ENCODE measurements around the gene BCO1.

Gene BCO1

GRCh38 chr16:81327447-81328196 is 89.1 kb downstream of the BCO1 start:
- TF ChIP-seq, protein P1, sequence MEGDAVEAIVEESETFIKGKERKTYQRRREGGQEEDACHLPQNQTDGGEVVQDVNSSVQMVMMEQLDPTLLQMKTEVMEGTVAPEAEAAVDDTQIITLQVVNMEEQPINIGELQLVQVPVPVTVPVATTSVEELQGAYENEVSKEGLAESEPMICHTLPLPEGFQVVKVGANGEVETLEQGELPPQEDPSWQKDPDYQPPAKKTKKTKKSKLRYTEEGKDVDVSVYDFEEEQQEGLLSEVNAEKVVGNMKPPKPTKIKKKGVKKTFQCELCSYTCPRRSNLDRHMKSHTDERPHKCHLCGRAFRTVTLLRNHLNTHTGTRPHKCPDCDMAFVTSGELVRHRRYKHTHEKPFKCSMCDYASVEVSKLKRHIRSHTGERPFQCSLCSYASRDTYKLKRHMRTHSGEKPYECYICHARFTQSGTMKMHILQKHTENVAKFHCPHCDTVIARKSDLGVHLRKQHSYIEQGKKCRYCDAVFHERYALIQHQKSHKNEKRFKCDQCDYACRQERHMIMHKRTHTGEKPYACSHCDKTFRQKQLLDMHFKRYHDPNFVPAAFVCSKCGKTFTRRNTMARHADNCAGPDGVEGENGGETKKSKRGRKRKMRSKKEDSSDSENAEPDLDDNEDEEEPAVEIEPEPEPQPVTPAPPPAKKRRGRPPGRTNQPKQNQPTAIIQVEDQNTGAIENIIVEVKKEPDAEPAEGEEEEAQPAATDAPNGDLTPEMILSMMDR (IDR thresholded peaks at IDR 0.05; ENCODE audit: borderline replicate concordance, control extremely low read depth, extremely low read depth, insufficient read depth, missing control alignments) = no peak
- in situ Hi-C loops (cut with MboI; ENCODE audit: low sequenced_read_pairs, unreplicated experiment) = no loop called here
- DNase-seq (ENCODE audit: low spot score) = no peak

GRCh38 chr16:81329947-81330346 is 91.5 kb downstream of the BCO1 start:
- in situ Hi-C loops (cut with MboI; ENCODE audit: low sequenced_read_pairs, unreplicated experiment) = no loop called here
- TF ChIP-seq, protein P1 (IDR thresholded peaks at IDR 0.05; ENCODE audit: borderline replicate concordance, control extremely low read depth, extremely low read depth, insufficient read depth, missing control alignments) = no peak

GRCh38 chr16:81333356-81333755 is 94.9 kb downstream of the BCO1 start:
- DNase-seq (ENCODE audit: low spot score) = no peak
- TF ChIP-seq, protein P1 (IDR thresholded peaks at IDR 0.05; ENCODE audit: borderline replicate concordance, control extremely low read depth, extremely low read depth, insufficient read depth, missing control alignments) = no peak
- in situ Hi-C loops (cut with MboI; ENCODE audit: low sequenced_read_pairs, unreplicated experiment) = no loop called here

More at GRCh38 chr16:81329947-81330346, 91.5 kb downstream of the BCO1 start:
- no peak for DNase-seq (ENCODE audit: low spot score)

- no peak for DNase-seq (ENCODE audit: low spot score)
- in situ Hi-C loops (cut with MboI; ENCODE audit: low sequenced_read_pairs, unreplicated experiment) = no loop called here
- TF ChIP-seq, protein P1 (IDR thresholded peaks at IDR 0.05; ENCODE audit: borderline replicate concordance, control extremely low read depth, extremely low read depth, insufficient read depth, missing control alignments) = no peak
Observed at GRCh38 chr16:81335669-81336068, 97.2 kb downstream of the BCO1 start.

DNA sequence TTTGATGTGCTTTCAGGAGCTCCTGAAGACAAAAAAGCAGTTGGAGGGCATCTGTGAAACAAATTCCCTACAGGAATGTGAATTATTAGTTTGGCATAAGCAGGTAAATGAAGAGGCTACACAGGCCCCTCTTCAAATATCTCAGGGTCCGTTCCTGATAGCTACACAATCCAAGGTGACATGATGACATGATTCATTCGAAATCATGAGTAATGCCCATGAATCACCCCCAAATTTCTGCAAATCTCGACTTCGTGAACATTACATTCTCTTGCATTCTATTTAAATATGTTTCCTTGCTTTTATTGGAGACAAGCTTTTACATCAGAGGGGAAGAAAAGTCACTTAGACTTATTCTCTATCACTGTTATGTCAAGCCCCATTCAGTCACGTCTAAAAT is 98.6 kb downstream of the BCO1 start:
- in situ Hi-C loops (cut with MboI; ENCODE audit: low sequenced_read_pairs, unreplicated experiment) = no loop called here

More for the DNA sequence above, 98.6 kb downstream of the BCO1 start:
- DNase-seq (ENCODE audit: low spot score) = no peak
- TF ChIP-seq, protein P1 (IDR thresholded peaks at IDR 0.05; ENCODE audit: borderline replicate concordance, control extremely low read depth, extremely low read depth, insufficient read depth, missing control alignments) = no peak

Measured in GM13976 (cell line).